Esophagus muscularis mucosa (tissue), 3 donors: Measurements from ENCODE around the gene SOD1.

Experiments used
- EP300 ChIP-seq: sonication (generic); formaldehyde crosslinking; IDR thresholded peaks from one replicate; pipeline ENCODE4 v1.6.1; 2017; ENCODE audit warnings: antibody characterized with exemption
- TF ChIP-seq, protein P1 (sequence below), 3 experiments: fragments of 200-600 bp in 2 of 3; fragments of 450-650 bp in 1 of 3; sonication (generic) in 2 of 3; IDR thresholded peaks; one replicate each; pipeline ENCODE4 v1.5.1; 2017 to 2019; ENCODE audit warnings: antibody characterized with exemption in 3 of 3, mild to moderate bottlenecking in 2 of 3, moderate library complexity in 1 of 3

DNA sequence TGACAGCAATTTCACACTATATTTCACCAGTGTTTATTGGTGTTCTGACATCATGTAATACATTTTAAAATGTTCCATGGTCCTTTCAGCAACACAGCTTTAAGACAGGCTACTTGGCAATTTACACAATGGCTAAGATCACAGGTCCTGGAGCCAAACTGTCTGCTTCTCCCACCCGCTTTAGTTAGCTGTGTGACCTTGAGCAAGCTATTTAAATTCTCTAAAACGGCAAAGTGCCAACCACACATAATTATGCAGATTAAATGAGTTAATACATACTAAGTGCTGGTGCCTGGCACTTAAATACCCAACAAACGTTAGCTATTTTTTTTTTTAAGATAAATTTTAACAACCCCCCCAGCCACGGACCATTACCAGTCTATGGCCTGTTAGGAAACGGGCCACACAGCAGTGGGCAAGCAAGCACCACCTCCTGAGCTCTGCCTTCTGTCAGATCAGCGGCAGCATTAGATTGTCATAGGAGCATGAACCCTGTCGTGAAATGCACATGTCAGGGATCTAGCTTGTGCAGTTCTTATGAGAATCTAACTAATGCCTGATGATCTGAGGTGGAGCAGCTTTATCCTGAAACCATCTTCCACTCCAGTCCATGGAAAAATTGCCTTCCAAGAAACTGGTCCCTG lies 26.9 kb downstream of the SOD1 start:
- TF ChIP-seq, protein P1, sequence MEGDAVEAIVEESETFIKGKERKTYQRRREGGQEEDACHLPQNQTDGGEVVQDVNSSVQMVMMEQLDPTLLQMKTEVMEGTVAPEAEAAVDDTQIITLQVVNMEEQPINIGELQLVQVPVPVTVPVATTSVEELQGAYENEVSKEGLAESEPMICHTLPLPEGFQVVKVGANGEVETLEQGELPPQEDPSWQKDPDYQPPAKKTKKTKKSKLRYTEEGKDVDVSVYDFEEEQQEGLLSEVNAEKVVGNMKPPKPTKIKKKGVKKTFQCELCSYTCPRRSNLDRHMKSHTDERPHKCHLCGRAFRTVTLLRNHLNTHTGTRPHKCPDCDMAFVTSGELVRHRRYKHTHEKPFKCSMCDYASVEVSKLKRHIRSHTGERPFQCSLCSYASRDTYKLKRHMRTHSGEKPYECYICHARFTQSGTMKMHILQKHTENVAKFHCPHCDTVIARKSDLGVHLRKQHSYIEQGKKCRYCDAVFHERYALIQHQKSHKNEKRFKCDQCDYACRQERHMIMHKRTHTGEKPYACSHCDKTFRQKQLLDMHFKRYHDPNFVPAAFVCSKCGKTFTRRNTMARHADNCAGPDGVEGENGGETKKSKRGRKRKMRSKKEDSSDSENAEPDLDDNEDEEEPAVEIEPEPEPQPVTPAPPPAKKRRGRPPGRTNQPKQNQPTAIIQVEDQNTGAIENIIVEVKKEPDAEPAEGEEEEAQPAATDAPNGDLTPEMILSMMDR (IDR thresholded peaks at IDR 0.05): no peak
- TF ChIP-seq EP300: no peak
